ENCODE data around the gene CRLF2.

GRCh38 chrX:1226249-1226648 lies 13.8 kb upstream of the CRLF2 start:
- TF ChIP-seq, protein P1, sequence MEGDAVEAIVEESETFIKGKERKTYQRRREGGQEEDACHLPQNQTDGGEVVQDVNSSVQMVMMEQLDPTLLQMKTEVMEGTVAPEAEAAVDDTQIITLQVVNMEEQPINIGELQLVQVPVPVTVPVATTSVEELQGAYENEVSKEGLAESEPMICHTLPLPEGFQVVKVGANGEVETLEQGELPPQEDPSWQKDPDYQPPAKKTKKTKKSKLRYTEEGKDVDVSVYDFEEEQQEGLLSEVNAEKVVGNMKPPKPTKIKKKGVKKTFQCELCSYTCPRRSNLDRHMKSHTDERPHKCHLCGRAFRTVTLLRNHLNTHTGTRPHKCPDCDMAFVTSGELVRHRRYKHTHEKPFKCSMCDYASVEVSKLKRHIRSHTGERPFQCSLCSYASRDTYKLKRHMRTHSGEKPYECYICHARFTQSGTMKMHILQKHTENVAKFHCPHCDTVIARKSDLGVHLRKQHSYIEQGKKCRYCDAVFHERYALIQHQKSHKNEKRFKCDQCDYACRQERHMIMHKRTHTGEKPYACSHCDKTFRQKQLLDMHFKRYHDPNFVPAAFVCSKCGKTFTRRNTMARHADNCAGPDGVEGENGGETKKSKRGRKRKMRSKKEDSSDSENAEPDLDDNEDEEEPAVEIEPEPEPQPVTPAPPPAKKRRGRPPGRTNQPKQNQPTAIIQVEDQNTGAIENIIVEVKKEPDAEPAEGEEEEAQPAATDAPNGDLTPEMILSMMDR (conservative IDR thresholded peaks at IDR 0.05): no peak
- TF ChIP-seq EZH2 (IDR thresholded peaks at IDR 0.05; ENCODE audit: low read depth): no peak

All from PC-9 (cell line).